GM19438 (cell line): Measurements from ENCODE around the gene FGFBP1.

ENCODE experiments used
- ATAC-seq: cut with Tn5 transposase; IDR thresholded peaks from one replicate; pipeline ENCODE4 v1.9.1; 2021; ENCODE audit warnings: low read depth; ENCODE audit not compliant: unreplicated experiment

Gene FGFBP1

GRCh38 chr4:15913631-15913970 is 24.9 kb downstream of the FGFBP1 start:
- ATAC-seq: no peak

- ATAC-seq: no peak
Observed at GRCh38 chr4:15912961-15913630, 25.4 kb downstream of the FGFBP1 start.

- ATAC-seq: no peak
Observed at GRCh38 chr4:15912236-15912635, 26.3 kb downstream of the FGFBP1 start.

GRCh38 chr4:15910155-15910940 is 28.2 kb downstream of the FGFBP1 start:
- no peak for ATAC-seq

- ATAC-seq: no peak
Observed at GRCh38 chr4:15907430-15907829, 31.1 kb downstream of the FGFBP1 start.

- no peak for ATAC-seq
Observed at GRCh38 chr4:15906020-15906443, 32.5 kb downstream of the FGFBP1 start.

GRCh38 chr4:15902746-15903145 is 35.8 kb downstream of the FGFBP1 start:
- ATAC-seq: no peak

- ATAC-seq: no peak
Observed at GRCh38 chr4:15901998-15902397, 36.5 kb downstream of the FGFBP1 start.

- no peak for ATAC-seq
Observed at GRCh38 chr4:15901007-15901406, 37.5 kb downstream of the FGFBP1 start.

- no peak for ATAC-seq
Observed at GRCh38 chr4:15899511-15899910, 39.0 kb downstream of the FGFBP1 start.

GRCh38 chr4:15898902-15899301 is 39.6 kb downstream of the FGFBP1 start:
- ATAC-seq: no peak

- no peak for ATAC-seq
Observed at GRCh38 chr4:15897577-15897976, 41.0 kb downstream of the FGFBP1 start.

GRCh38 chr4:15894921-15895916 is 43.3 kb downstream of the FGFBP1 start:
- ATAC-seq: no peak

- ATAC-seq: no peak
Observed at GRCh38 chr4:15894393-15894792, 44.1 kb downstream of the FGFBP1 start.

- ATAC-seq: no peak
Observed at GRCh38 chr4:15893962-15894361, 44.6 kb downstream of the FGFBP1 start.

- ATAC-seq: no peak
Observed at GRCh38 chr4:15891312-15891711, 47.2 kb downstream of the FGFBP1 start.

GRCh38 chr4:15890246-15890829 is 48.2 kb downstream of the FGFBP1 start:
- ATAC-seq: no peak

- ATAC-seq: no peak
Observed at GRCh38 chr4:15888515-15888914, 50.0 kb downstream of the FGFBP1 start.
